Neural cell (in vitro differentiated cells): ENCODE data around the gene MPC2. TPM values are rescaled to one million over a fixed set of nuclear protein-coding genes. Genes with fewer than 3 reads are reported as not detected.

Experiments used
- H2AFZ ChIP-seq: fragments of 200-600, 300-800 bp; sonication (generic), shearing (Covaris generic); 2 replicates; pipeline ENCODE4 v1.6.0; 2014; ENCODE audit warnings: low read depth, mild to moderate bottlenecking, antibody characterized with exemption, low read length, moderate library complexity
- H3F3A ChIP-seq: fragments of 200-600 bp; shearing (Covaris generic); 2 replicates; pipeline ENCODE4 v1.6.1; 2016; ENCODE audit warnings: mild to moderate bottlenecking, moderate library complexity, mixed read lengths, antibody characterized with exemption, low read length; ENCODE audit not compliant: insufficient read depth, poor library complexity, severe bottlenecking
- H3K27ac ChIP-seq: fragments of 200-600, 300-800 bp; sonication (generic), shearing (Covaris generic); 2 replicates; pipeline ENCODE4 v1.5.1; 2014; ENCODE audit warnings: mild to moderate bottlenecking, low read length, moderate library complexity
- H3K27me3 ChIP-seq: fragments of 300-800, 200-600 bp; sonication (generic), shearing (Covaris generic); 2 replicates; pipeline ENCODE4 v1.6.0; 2014; ENCODE audit warnings: mild to moderate bottlenecking, low read depth, low read length, moderate library complexity; ENCODE audit not compliant: insufficient read depth
- H3K36me3 ChIP-seq: fragments of 300-800, 200-600 bp; sonication (generic), shearing (Covaris generic); 2 replicates; pipeline ENCODE4 v1.5.1; 2014; ENCODE audit warnings: mild to moderate bottlenecking, antibody characterized with exemption, low read length, moderate library complexity; ENCODE audit not compliant: insufficient read depth
- H3K4me2 ChIP-seq: fragments of 300-800, 200-600 bp; sonication (generic), shearing (Covaris generic); 2 replicates; pipeline ENCODE4 v1.6.0; 2014; ENCODE audit warnings: mild to moderate bottlenecking, low read length
- H3K4me3 ChIP-seq: fragments of 300-800, 200-600 bp; sonication (generic), shearing (Covaris generic); 2 replicates; pipeline ENCODE4 v1.5.1; 2014; ENCODE audit warnings: mild to moderate bottlenecking, low read length, moderate library complexity
- H3K79me2 ChIP-seq: fragments of 200-600 bp; shearing (Covaris generic); replicated peaks from 2 replicates; pipeline ENCODE4 v1.6.0; 2014; ENCODE audit warnings: mild to moderate bottlenecking, low read length, moderate library complexity; ENCODE audit not compliant: insufficient read depth
- H3K9ac ChIP-seq: fragments of 300-800, 200-600 bp; sonication (generic), shearing (Covaris generic); 2 replicates; pipeline ENCODE4 v1.6.1; 2016; ENCODE audit warnings: mild to moderate bottlenecking, low read length, mixed read lengths
- H3K9me2 ChIP-seq: fragments of 200-600 bp; shearing (Covaris generic); 2 replicates; pipeline ENCODE4 v1.6.1; 2016; ENCODE audit warnings: mild to moderate bottlenecking, low read length, mixed read lengths; ENCODE audit not compliant: insufficient read depth
- H3K9me3 ChIP-seq: fragments of 200-600, 300-800 bp; sonication (generic), shearing (Covaris generic); 2 replicates; pipeline ENCODE4 v1.6.1; 2016; ENCODE audit warnings: mild to moderate bottlenecking, mixed run types, low read length, moderate library complexity, mixed read lengths
- H4K20me1 ChIP-seq: fragments of 200-600 bp; shearing (Covaris generic); 2 replicates; pipeline ENCODE4 v1.6.1; 2016; ENCODE audit warnings: mild to moderate bottlenecking, mixed run types; ENCODE audit not compliant: insufficient read depth
- EP300 ChIP-seq: fragments of 450-650 bp; conservative IDR thresholded peaks from 2 replicates; pipeline ENCODE4 v1.6.1; 2014; ENCODE audit warnings: antibody characterized with exemption, mild to moderate bottlenecking, moderate library complexity; ENCODE audit not compliant: poor library complexity, severe bottlenecking
- EZH2 ChIP-seq: fragments of 200-600, 300-800 bp; shearing (Covaris generic), sonication (generic); IDR thresholded peaks from 2 replicates; pipeline ENCODE4 v1.6.1; 2014; ENCODE audit warnings: antibody characterized with exemption, low read length, borderline replicate concordance, mild to moderate bottlenecking; ENCODE audit not compliant: insufficient read depth, poor library complexity, severe bottlenecking
- MXI1 ChIP-seq: fragments of 450-650 bp; conservative IDR thresholded peaks from 2 replicates; pipeline ENCODE4 v1.6.1; 2014; ENCODE audit warnings: antibody characterized with exemption, mild to moderate bottlenecking; ENCODE audit not compliant: poor library complexity, severe bottlenecking
- POLR2AphosphoS5 ChIP-seq: IDR thresholded peaks from 2 replicates; pipeline ENCODE4 v1.6.1; 2012
- RAD21 ChIP-seq: fragments of 450-650 bp; conservative IDR thresholded peaks from 2 replicates; pipeline ENCODE4 v1.6.1; 2014; ENCODE audit warnings: antibody characterized with exemption, mild to moderate bottlenecking, moderate library complexity
- SMC3 ChIP-seq: fragments of 450-650 bp; conservative IDR thresholded peaks from 2 replicates; pipeline ENCODE4 v1.6.1; 2014; ENCODE audit warnings: antibody characterized with exemption, mild to moderate bottlenecking, moderate library complexity; ENCODE audit not compliant: poor library complexity
- TAF1 ChIP-seq: IDR thresholded peaks from 2 replicates; pipeline ENCODE4 v1.6.1; 2012; ENCODE audit warnings: low read depth
- polyA plus RNA-seq: library from polyadenylated mRNA; depleted of rRNA; stranded (reverse); fragments of >200 nt; gene quantifications from 2 replicates; pipeline ENCODE4 v1.2.3, GENCODE V29; 2014
- TF ChIP-seq, protein P1 (sequence below): IDR thresholded peaks from 2 replicates; pipeline ENCODE4 v1.6.1; 2012; ENCODE audit warnings: borderline replicate concordance
- TF ChIP-seq, protein P2 (sequence below): fragments of 450-650 bp; IDR thresholded peaks from 2 replicates; pipeline ENCODE4 v1.5.1; 2014; ENCODE audit warnings: antibody characterized with exemption, mild to moderate bottlenecking, moderate library complexity; ENCODE audit not compliant: poor library complexity, severe bottlenecking

Gene MPC2
- polyA plus RNA-seq, 1 donor from 2014 or later, result 104 TPM

DNA sequence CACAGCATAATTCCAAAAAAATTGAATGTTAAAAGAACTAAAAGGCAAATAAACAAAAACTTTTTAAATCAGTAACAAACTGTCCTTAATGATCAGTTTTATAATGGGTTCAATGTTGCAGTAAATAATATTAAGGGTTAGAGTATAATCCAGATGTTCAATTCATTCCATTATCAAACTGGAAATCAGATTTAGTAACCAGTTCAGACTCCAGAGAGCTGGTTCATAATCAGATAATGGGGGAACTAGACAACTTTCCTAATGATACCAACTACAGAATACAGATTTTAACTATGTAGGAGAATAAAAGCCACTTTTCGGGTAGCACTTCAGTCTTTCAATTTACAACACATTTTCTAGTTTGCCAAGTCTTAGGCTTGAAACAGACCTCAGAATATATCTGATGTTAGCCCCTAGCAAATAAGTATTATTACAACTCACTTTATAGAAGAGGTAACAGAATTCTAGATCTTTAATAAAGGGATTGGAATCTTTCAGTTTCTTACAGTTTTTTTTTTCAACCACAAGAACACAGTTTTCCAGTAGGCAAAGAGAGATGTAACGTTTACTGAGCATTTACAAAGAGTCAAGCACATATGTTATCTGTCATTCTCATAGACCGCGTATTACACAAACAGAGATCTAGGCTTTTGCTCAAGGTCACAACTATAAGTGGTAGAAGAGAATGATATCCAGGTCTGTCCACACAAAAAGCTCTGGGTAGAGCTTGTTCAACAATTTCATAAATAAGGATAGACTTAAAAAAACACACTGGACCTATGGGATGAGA, 2.3 kb downstream of the MPC2 start:
- H3F3A ChIP-seq, result no peaks in the 10 kb centered on the region
- H3K9ac ChIP-seq, result peak overlapping the region; percentile 83
- peak overlapping the region; percentile 91 for H3K4me3 ChIP-seq
- TF ChIP-seq POLR2AphosphoS5 (no peak), SMC3 (no peak), TAF1 (no peak)
- TF ChIP-seq, protein P1, sequence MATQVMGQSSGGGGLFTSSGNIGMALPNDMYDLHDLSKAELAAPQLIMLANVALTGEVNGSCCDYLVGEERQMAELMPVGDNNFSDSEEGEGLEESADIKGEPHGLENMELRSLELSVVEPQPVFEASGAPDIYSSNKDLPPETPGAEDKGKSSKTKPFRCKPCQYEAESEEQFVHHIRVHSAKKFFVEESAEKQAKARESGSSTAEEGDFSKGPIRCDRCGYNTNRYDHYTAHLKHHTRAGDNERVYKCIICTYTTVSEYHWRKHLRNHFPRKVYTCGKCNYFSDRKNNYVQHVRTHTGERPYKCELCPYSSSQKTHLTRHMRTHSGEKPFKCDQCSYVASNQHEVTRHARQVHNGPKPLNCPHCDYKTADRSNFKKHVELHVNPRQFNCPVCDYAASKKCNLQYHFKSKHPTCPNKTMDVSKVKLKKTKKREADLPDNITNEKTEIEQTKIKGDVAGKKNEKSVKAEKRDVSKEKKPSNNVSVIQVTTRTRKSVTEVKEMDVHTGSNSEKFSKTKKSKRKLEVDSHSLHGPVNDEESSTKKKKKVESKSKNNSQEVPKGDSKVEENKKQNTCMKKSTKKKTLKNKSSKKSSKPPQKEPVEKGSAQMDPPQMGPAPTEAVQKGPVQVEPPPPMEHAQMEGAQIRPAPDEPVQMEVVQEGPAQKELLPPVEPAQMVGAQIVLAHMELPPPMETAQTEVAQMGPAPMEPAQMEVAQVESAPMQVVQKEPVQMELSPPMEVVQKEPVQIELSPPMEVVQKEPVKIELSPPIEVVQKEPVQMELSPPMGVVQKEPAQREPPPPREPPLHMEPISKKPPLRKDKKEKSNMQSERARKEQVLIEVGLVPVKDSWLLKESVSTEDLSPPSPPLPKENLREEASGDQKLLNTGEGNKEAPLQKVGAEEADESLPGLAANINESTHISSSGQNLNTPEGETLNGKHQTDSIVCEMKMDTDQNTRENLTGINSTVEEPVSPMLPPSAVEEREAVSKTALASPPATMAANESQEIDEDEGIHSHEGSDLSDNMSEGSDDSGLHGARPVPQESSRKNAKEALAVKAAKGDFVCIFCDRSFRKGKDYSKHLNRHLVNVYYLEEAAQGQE, result no peak
- TF ChIP-seq, protein P2, sequence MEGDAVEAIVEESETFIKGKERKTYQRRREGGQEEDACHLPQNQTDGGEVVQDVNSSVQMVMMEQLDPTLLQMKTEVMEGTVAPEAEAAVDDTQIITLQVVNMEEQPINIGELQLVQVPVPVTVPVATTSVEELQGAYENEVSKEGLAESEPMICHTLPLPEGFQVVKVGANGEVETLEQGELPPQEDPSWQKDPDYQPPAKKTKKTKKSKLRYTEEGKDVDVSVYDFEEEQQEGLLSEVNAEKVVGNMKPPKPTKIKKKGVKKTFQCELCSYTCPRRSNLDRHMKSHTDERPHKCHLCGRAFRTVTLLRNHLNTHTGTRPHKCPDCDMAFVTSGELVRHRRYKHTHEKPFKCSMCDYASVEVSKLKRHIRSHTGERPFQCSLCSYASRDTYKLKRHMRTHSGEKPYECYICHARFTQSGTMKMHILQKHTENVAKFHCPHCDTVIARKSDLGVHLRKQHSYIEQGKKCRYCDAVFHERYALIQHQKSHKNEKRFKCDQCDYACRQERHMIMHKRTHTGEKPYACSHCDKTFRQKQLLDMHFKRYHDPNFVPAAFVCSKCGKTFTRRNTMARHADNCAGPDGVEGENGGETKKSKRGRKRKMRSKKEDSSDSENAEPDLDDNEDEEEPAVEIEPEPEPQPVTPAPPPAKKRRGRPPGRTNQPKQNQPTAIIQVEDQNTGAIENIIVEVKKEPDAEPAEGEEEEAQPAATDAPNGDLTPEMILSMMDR, result no peak
- no peaks in the 10 kb centered on the region for H4K20me1 ChIP-seq
- H3K9me2 ChIP-seq, result no peaks in the 10 kb centered on the region
- peaks cover 27% of the 10 kb centered on the region for H3K79me2 ChIP-seq
- no peaks in the 10 kb centered on the region for H3K27me3 ChIP-seq
- no peaks in the 10 kb centered on the region for H3K36me3 ChIP-seq
- H2AFZ ChIP-seq, result peak overlapping the region; percentile 81
- H3K9me3 ChIP-seq, result no peaks in the 10 kb centered on the region
- peak overlapping the region; percentile 97 for H3K27ac ChIP-seq
- peak overlapping the region; percentile 91 for H3K4me2 ChIP-seq

DNA sequence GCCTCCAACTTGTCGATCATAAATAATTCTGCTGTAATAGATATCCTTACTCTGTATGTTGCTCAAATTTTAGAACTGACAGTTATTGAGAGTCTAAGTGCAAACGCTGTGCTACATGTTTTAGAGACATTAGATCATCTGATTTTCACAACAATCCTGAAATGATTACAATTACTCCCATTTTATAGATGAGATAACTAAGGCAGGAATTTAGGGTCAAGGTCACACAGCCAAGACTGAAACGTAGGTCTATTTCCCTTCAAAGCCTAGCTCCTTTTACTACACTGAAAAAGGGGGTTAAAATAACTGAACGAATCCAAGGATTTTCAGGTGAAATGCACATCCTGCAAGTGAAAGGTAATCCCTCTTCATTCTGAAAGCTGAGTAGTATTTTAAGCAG, 3.1 kb downstream of the MPC2 start:
- no peaks in the 10 kb centered on the region for H3K27me3 ChIP-seq
- H3K9ac ChIP-seq, result no peak overlapping the region
- H3K36me3 ChIP-seq, result no peaks in the 10 kb centered on the region
- no peaks in the 10 kb centered on the region for H3K9me3 ChIP-seq
- no peak for TF ChIP-seq TAF1
- no peak for TF ChIP-seq POLR2AphosphoS5
- TF ChIP-seq SMC3, result no peak
- no peak for TF ChIP-seq RAD21
- TF ChIP-seq, protein P1, result no peak
- TF ChIP-seq EP300, result no peak
- TF ChIP-seq EZH2, result no peak
- TF ChIP-seq MXI1, result no peak
- TF ChIP-seq, protein P2, result no peak
- H4K20me1 ChIP-seq, result no peaks in the 10 kb centered on the region
- no peak overlapping the region for H3K27ac ChIP-seq
- H2AFZ ChIP-seq, result no peak overlapping the region
- peaks cover 21% of the 10 kb centered on the region for H3K79me2 ChIP-seq
- no peak overlapping the region for H3K4me2 ChIP-seq
- H3K9me2 ChIP-seq, result no peaks in the 10 kb centered on the region
- peak overlapping the region; percentile 91 for H3K4me3 ChIP-seq
- no peaks in the 10 kb centered on the region for H3F3A ChIP-seq
